A549 (cell line): ENCODE measurements around the gene ZNF385D. TPM values are rescaled to one million over a fixed set of nuclear protein-coding genes. Genes with fewer than 3 reads are reported as not detected.

ENCODE experiments used
- ATAC-seq, 2 experiments: fragments of 200-7000 bp in 1 of 2; fragments of >200 bp in 1 of 2; cut with Nextera tagmentation in 1 of 2; cut with Tn5 transposase in 1 of 2; 3 replicates each; pipeline versions ENCODE4 v1.8.0 to v1.9.1; 2018 to 2020; ENCODE audit warnings: mild to moderate bottlenecking in 1 of 2, moderate library complexity in 1 of 2
- CTCF ChIA-PET: fragments of 300-600 bp; sonication (Branson Sonifier 250); formaldehyde crosslinking; extraction: SDS; loops from one replicate; lab custom pipeline; 2021; ENCODE audit warnings: antibody characterized with exemption, inconsistent platforms; lab: Yijun Ruan, JAX
- POLR2A ChIA-PET: fragments of 350-600 bp; formaldehyde crosslinking; extraction: SDS; loops from one replicate; lab custom pipeline; 2021; ENCODE audit warnings: antibody characterized with exemption, inconsistent platforms; lab: Yijun Ruan, JAX
- DNase-seq, 2 experiments: peaks; one replicate each; pipeline versions ENCODE4 v3.0.0 to v3.0.0-alpha.2; 2011 to 2016; ENCODE audit warnings: low read depth in 1 of 2, low spot score in 1 of 2
- FAIRE-seq: peaks from 2 replicates; lab custom pipeline; 2011; peaks lifted over from hg19 to GRCh38; lab: Jason Lieb, UNC
- H3K27ac ChIP-seq, 2 experiments: fragments of >200 bp; sonication (Bioruptor Twin); formaldehyde crosslinking; 3 replicates each; pipeline ENCODE4 v1.5.1; 2016 to 2017
- H3K4me1 ChIP-seq: fragments of >200 bp; sonication (Bioruptor Twin); formaldehyde crosslinking; 3 replicates; pipeline ENCODE4 v1.6.1; 2016
- H3K4me2 ChIP-seq: fragments of >200 bp; sonication (Bioruptor Twin); formaldehyde crosslinking; 3 replicates; pipeline ENCODE4 v1.6.1; 2016
- H3K4me3 ChIP-seq: fragments of >200 bp; sonication (Bioruptor Twin); formaldehyde crosslinking; 3 replicates; pipeline ENCODE4 v1.5.1; 2016
- H3K9me3 ChIP-seq: fragments of >200 bp; sonication (Bioruptor Twin); formaldehyde crosslinking; 3 replicates; pipeline ENCODE4 v1.6.1; 2016
- CBX2 ChIP-seq: fragments of 200-600 bp; sonication (generic); IDR thresholded peaks from 2 replicates; pipeline ENCODE4 v1.6.1; 2016; ENCODE audit warnings: low read depth, mild to moderate bottlenecking, borderline replicate concordance
- CEBPB ChIP-seq, 2 experiments: fragments of >200 bp in 1 of 2; sonication (Bioruptor Twin) in 1 of 2; formaldehyde crosslinking in 1 of 2; IDR thresholded peaks; 2 replicates each; pipeline ENCODE4 v1.6.1; 2012 to 2016
- CHD2 ChIP-seq: fragments of 150-350 bp; IDR thresholded peaks from 2 replicates; pipeline ENCODE4 v1.6.1; 2014; ENCODE audit warnings: low read length; ENCODE audit not compliant: partially characterized antibody
- CHD4 ChIP-seq: fragments of 200-600 bp; sonication (generic); IDR thresholded peaks from 2 replicates; pipeline ENCODE4 v1.6.1; 2016; ENCODE audit warnings: antibody characterized with exemption, mild to moderate bottlenecking, borderline replicate concordance
- EHF ChIP-seq: fragments of 250-450 bp; sonication (Bioruptor Pico); IDR thresholded peaks from 2 replicates; pipeline ENCODE4 v1.5.0; 2020; ENCODE audit warnings: mild to moderate bottlenecking
- EHMT2 ChIP-seq: fragments of 200-600 bp; sonication (generic); IDR thresholded peaks from 2 replicates; pipeline ENCODE4 v1.6.1; 2016; ENCODE audit warnings: antibody characterized with exemption, low read depth, mild to moderate bottlenecking, moderate library complexity
- ELK1 ChIP-seq: fragments of 150-350 bp; IDR thresholded peaks from 2 replicates; pipeline ENCODE4 v1.6.1; 2014; ENCODE audit warnings: low read depth, mild to moderate bottlenecking, low read length
- EP300 ChIP-seq, 2 experiments: fragments of >200 bp; sonication (Bioruptor Twin); formaldehyde crosslinking; IDR thresholded peaks; 2 replicates in 1 of 2; 3 replicates in 1 of 2; pipeline ENCODE4 v1.6.1; 2016 to 2017
- GATA3 ChIP-seq: IDR thresholded peaks from 2 replicates; pipeline ENCODE4 v1.6.1; 2012; ENCODE audit warnings: borderline replicate concordance
- HES2 ChIP-seq: fragments of >200 bp; sonication (Bioruptor Twin); formaldehyde crosslinking; IDR thresholded peaks from 2 replicates; pipeline ENCODE4 v1.6.1; 2016
- HEYL ChIP-seq: fragments of 250-450 bp; sonication (Bioruptor Pico); IDR thresholded peaks from 2 replicates; pipeline ENCODE4 v1.8.0; 2021; ENCODE audit warnings: mild to moderate bottlenecking, moderate library complexity
- HOXB5 ChIP-seq: fragments of 250-450 bp; sonication (Bioruptor Pico); IDR thresholded peaks from 2 replicates; pipeline ENCODE4 v1.5.0; 2020; ENCODE audit warnings: mild to moderate bottlenecking, moderate library complexity
- KDM1A ChIP-seq: fragments of 200-600 bp; sonication (generic); IDR thresholded peaks from 2 replicates; pipeline ENCODE4 v1.6.1; 2016; ENCODE audit warnings: low read depth, mild to moderate bottlenecking
- KDM5A ChIP-seq: fragments of 200-600 bp; sonication (generic); IDR thresholded peaks from 2 replicates; pipeline ENCODE4 v1.6.1; 2016; ENCODE audit warnings: antibody characterized with exemption, mild to moderate bottlenecking
- MAZ ChIP-seq: fragments of 150-350 bp; IDR thresholded peaks from 2 replicates; pipeline ENCODE4 v1.6.1; 2014; ENCODE audit warnings: antibody characterized with exemption, low read depth, low read length, borderline replicate concordance
- MYC ChIP-seq: IDR thresholded peaks from 2 replicates; pipeline ENCODE4 v1.6.1; 2012; ENCODE audit warnings: mild to moderate bottlenecking, inconsistent platforms, low read length, improper control_type of control experiment, borderline replicate concordance
- NFE2L2 ChIP-seq: fragments of 150-350 bp; conservative IDR thresholded peaks from 2 replicates; pipeline ENCODE4 v1.6.1; 2014; ENCODE audit warnings: low read length
- NR3C1 ChIP-seq: fragments of >200 bp; sonication (Bioruptor Twin); formaldehyde crosslinking; IDR thresholded peaks from 3 replicates; pipeline ENCODE4 v1.6.1; 2017
- RAD21 ChIP-seq, 2 experiments: fragments of >200 bp in 1 of 2; sonication (Bioruptor Twin) in 1 of 2; formaldehyde crosslinking in 1 of 2; IDR thresholded peaks in 1 of 2; conservative IDR thresholded peaks in 1 of 2; 2 replicates in 1 of 2; 3 replicates in 1 of 2; pipeline ENCODE4 v1.6.1; 2012 to 2018; ENCODE audit warnings: inconsistent platforms in 1 of 2
- RARB ChIP-seq: fragments of 250-450 bp; sonication (Bioruptor Pico); IDR thresholded peaks from 2 replicates; pipeline ENCODE4 v1.8.0; 2021; ENCODE audit warnings: mild to moderate bottlenecking, moderate library complexity
- RCOR1 ChIP-seq: fragments of 150-350 bp; IDR thresholded peaks from 2 replicates; pipeline ENCODE4 v1.6.1; 2014; ENCODE audit warnings: antibody characterized with exemption, low read length, low read depth
- SMC3 ChIP-seq: fragments of >200 bp; sonication (Bioruptor Twin); formaldehyde crosslinking; IDR thresholded peaks from 3 replicates; pipeline ENCODE4 v1.6.1; 2018; ENCODE audit warnings: inconsistent platforms
- ZC3H11A ChIP-seq: fragments of 450-650 bp; IDR thresholded peaks from 2 replicates; pipeline ENCODE4 v1.6.1; 2014; ENCODE audit warnings: antibody characterized with exemption, mild to moderate bottlenecking
- ZFP36 ChIP-seq: fragments of 450-650 bp; IDR thresholded peaks from 2 replicates; pipeline ENCODE4 v1.6.1; 2014; ENCODE audit warnings: borderline replicate concordance; ENCODE audit not compliant: partially characterized antibody
- ZNF302 ChIP-seq: fragments of 250-450 bp; sonication (Bioruptor Pico); IDR thresholded peaks from 2 replicates; pipeline ENCODE4 v1.9.0; 2021; ENCODE audit warnings: inconsistent platforms, mild to moderate bottlenecking, moderate library complexity
- WGBS: methylation state at CpG from one replicate; pipeline ENCODE4 v1.1.6; 2017; ENCODE audit errors: missing lambda C conversion rate; 5-methylcytosine and 5-hydroxymethylcytosine counted together
- polyA plus RNA-seq, 4 experiments: library from polyadenylated mRNA; depleted of rRNA in 3 of 4; stranded (reverse); fragments of >200 nt; fragmentation: RNase III in 1 of 4; extraction: RNeasy Plus Mini Kit Qiagen cat#74134 plus additional on column Dnase treatment in 1 of 4; gene quantifications; 2 replicates in 3 of 4; 3 replicates in 1 of 4; pipeline ENCODE4 v1.2.3, GENCODE V29; 2011 to 2017
- TF ChIP-seq, protein P1 (sequence below): fragments of 250-450 bp; sonication (Bioruptor Pico); IDR thresholded peaks from 2 replicates; pipeline ENCODE4 v1.5.0; 2021; ENCODE audit warnings: mild to moderate bottlenecking, moderate library complexity, borderline replicate concordance
- TF ChIP-seq, protein P2 (sequence below): fragments of >200 bp; sonication (Bioruptor Twin); formaldehyde crosslinking; IDR thresholded peaks from 3 replicates; pipeline ENCODE4 v1.6.1; 2016
- TF ChIP-seq, protein P3 (sequence below): fragments of 250-450 bp; sonication (Bioruptor Pico); IDR thresholded peaks from 2 replicates; pipeline ENCODE4 v1.5.0; 2020; ENCODE audit warnings: low read depth, mild to moderate bottlenecking, moderate library complexity
- TF ChIP-seq, protein P4 (sequence below): IDR thresholded peaks from 2 replicates; pipeline ENCODE4 v1.6.1; 2012; ENCODE audit warnings: low read depth, borderline replicate concordance

The ZNF385D gene
- polyA plus RNA-seq, 2 of the 4 experiments (the other 2 are of a cell fraction), result not detected

DNA sequence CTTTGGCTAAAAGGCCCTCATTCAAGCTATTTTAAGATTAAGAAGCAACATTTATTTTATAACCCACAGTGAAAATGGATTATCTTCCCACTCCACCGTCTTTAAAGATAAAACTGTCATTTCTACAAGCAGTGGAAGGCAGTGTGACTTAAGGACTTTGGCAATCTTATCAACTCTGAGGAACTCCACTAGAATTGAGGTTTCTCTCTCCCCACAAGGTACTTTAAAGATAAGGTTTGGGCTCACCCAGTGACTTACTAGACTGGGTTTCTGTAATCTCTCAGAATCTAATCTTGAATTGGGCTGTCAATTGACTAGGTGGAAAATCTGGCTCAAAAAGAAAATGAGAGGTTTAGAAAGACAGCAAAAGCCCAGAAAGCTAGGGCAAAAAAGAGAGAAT is 21.7 kb downstream of the ZNF385D start:
- H3K4me3 ChIP-seq, result no peak overlapping the region
- WGBS, result 0% methylated on average over 1 of the region's 1 CpG
- no peak overlapping the region for H3K4me2 ChIP-seq
- TF ChIP-seq ZFP36 (no peak), NFE2L2 (no peak), RCOR1 (no peak), GATA3 (no peak), EHF (CRISPR knock-in tag) (no peak), CBX2 (no peak), RAD21 (conservative IDR thresholded peaks at IDR 0.05 in 1 of 2, IDR thresholded peaks at IDR 0.05 in 1 of 2) (no peak), RARB (no peak), ZNF302 (CRISPR knock-in tag) (no peak), ZC3H11A (no peak), MAZ (no peak), HEYL (no peak), HES2 (no peak), EHMT2 (no peak), NR3C1 (no peak)
- TF ChIP-seq, protein P1, sequence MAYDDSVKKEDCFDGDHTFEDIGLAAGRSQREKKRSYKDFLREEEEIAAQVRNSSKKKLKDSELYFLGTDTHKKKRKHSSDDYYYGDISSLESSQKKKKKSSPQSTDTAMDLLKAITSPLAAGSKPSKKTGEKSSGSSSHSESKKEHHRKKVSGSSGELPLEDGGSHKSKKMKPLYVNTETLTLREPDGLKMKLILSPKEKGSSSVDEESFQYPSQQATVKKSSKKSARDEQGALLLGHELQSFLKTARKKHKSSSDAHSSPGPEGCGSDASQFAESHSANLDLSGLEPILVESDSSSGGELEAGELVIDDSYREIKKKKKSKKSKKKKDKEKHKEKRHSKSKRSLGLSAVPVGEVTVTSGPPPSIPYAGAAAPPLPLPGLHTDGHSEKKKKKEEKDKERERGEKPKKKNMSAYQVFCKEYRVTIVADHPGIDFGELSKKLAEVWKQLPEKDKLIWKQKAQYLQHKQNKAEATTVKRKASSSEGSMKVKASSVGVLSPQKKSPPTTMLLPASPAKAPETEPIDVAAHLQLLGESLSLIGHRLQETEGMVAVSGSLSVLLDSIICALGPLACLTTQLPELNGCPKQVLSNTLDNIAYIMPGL (CRISPR knock-in tag), result no peak
- TF ChIP-seq, protein P2, sequence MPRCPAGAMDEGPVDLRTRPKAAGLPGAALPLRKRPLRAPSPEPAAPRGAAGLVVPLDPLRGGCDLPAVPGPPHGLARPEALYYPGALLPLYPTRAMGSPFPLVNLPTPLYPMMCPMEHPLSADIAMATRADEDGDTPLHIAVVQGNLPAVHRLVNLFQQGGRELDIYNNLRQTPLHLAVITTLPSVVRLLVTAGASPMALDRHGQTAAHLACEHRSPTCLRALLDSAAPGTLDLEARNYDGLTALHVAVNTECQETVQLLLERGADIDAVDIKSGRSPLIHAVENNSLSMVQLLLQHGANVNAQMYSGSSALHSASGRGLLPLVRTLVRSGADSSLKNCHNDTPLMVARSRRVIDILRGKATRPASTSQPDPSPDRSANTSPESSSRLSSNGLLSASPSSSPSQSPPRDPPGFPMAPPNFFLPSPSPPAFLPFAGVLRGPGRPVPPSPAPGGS, result no peak
- TF ChIP-seq, protein P3, sequence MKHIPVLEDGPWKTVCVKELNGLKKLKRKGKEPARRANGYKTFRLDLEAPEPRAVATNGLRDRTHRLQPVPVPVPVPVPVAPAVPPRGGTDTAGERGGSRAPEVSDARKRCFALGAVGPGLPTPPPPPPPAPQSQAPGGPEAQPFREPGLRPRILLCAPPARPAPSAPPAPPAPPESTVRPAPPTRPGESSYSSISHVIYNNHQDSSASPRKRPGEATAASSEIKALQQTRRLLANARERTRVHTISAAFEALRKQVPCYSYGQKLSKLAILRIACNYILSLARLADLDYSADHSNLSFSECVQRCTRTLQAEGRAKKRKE (CRISPR knock-in tag), result no peak
- H3K4me1 ChIP-seq, result no peaks in the 10 kb centered on the region
- DNase-seq, result no peak
- FAIRE-seq, result no peak
- ChIA-PET CTCF (interaction anchor here (1.1 kb wide), 1 partner anchor 165 kb away, joined by 3 read pairs; no protein-coding TSS in a partner anchor), POLR2A (no interaction called here)
- no peaks in the 10 kb centered on the region for H3K9me3 ChIP-seq
- ATAC-seq, result no peak
- no peak overlapping the region for H3K27ac ChIP-seq

GRCh38 chr3:21722768-21723167 is 28.2 kb downstream of the ZNF385D start:
- ATAC-seq (no peak), DNase-seq (no peak), FAIRE-seq (no peak)
- WGBS, result 3% methylated on average over 3 of the region's 3 CpGs
- Histone ChIP-seq H3K4me1 (no peaks in the 10 kb centered on the region), H3K4me3 (no peak overlapping the region), H3K4me2 (no peak overlapping the region), H3K27ac (no peak overlapping the region), H3K9me3 (no peaks in the 10 kb centered on the region)
- TF ChIP-seq CHD4 (no peak), RCOR1 (no peak), CEBPB (IDR thresholded peaks at IDR 0.05) (no peak), RAD21 (conservative IDR thresholded peaks at IDR 0.05 in 1 of 2, IDR thresholded peaks at IDR 0.05 in 1 of 2) (no peak), MAZ (no peak), EP300 (IDR thresholded peaks at IDR 0.05) (no peak), HOXB5 (CRISPR knock-in tag) (no peak), ELK1 (no peak), HES2 (no peak), CHD2 (no peak), MYC (no peak), KDM5A (no peak), KDM1A (no peak), SMC3 (no peak)
- TF ChIP-seq, protein P1 (CRISPR knock-in tag), result no peak
- TF ChIP-seq, protein P4, sequence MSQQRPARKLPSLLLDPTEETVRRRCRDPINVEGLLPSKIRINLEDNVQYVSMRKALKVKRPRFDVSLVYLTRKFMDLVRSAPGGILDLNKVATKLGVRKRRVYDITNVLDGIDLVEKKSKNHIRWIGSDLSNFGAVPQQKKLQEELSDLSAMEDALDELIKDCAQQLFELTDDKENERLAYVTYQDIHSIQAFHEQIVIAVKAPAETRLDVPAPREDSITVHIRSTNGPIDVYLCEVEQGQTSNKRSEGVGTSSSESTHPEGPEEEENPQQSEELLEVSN, result no peak
- ChIA-PET POLR2A (no interaction called here), CTCF (no interaction called here)
